PC-3 (cell line): ENCODE data around the gene PPM1L.

ENCODE experiments used
- CTCF ChIP-seq: fragments of 300-600 bp; sonication (generic); conservative IDR thresholded peaks from 2 replicates; pipeline ENCODE4 v1.5.1; 2017; ENCODE audit warnings: antibody characterized with exemption, low read depth, mild to moderate bottlenecking, low read length
- EZH2 ChIP-seq: fragments of 300-600 bp; sonication (generic); IDR thresholded peaks from one replicate; pipeline ENCODE4 v1.6.1; 2017; ENCODE audit warnings: antibody characterized with exemption, mild to moderate bottlenecking, low read length; ENCODE audit not compliant: unreplicated experiment

GRCh38 chr3:160808838-160809237 is 52.8 kb downstream of the PPM1L start:
- TF ChIP-seq CTCF (no peak), EZH2 (no peak)
